CD14-positive monocyte (primary cell): Measurements from ENCODE around the gene GSE1. TPM values are rescaled to one million over a fixed set of nuclear protein-coding genes. Genes with fewer than 3 reads are reported as not detected.

Experiments used
- DNase-seq, 3 donors: peaks; one replicate each; pipeline ENCODE4 v3.0.0-alpha.2; 2011 to 2022
- H2AFZ ChIP-seq: 2 replicates; pipeline ENCODE4 v1.6.0; 2012; ENCODE audit warnings: mild to moderate bottlenecking, low read depth, low read length, inconsistent platforms; ENCODE audit not compliant: insufficient read depth, poor library complexity, severe bottlenecking
- H3K27ac ChIP-seq, 2 donors: 1 replicate in 1 of 2; 2 replicates in 1 of 2; pipeline ENCODE4 v1.5.1; 2012 to 2013; ENCODE audit warnings: low read length in 2 of 2, control low read depth in 1 of 2, inconsistent platforms in 1 of 2, low read depth in 1 of 2, mild to moderate bottlenecking in 1 of 2
- H3K27me3 ChIP-seq, 2 donors: one replicate each; pipeline versions ENCODE4 v1.6.0 to v1.6.1; 2011 to 2013; ENCODE audit warnings: low read length in 2 of 2; ENCODE audit not compliant: control insufficient read depth in 2 of 2, insufficient read depth in 2 of 2
- H3K36me3 ChIP-seq, 2 donors: replicated peaks in 1 of 2; 1 replicate in 1 of 2; 2 replicates in 1 of 2; pipeline versions ENCODE4 v1.5.1 to v1.6.1; 2012 to 2013; ENCODE audit warnings: low read length in 2 of 2, control low read depth in 1 of 2, inconsistent platforms in 1 of 2, mild to moderate bottlenecking in 1 of 2; ENCODE audit not compliant: insufficient read depth in 2 of 2, control insufficient read depth in 1 of 2
- H3K4me1 ChIP-seq, 2 donors: 1 replicate in 1 of 2; 2 replicates in 1 of 2; pipeline versions ENCODE4 v1.5.1 to v1.6.1; 2012 to 2013; ENCODE audit warnings: low read length in 2 of 2, control low read depth in 1 of 2, inconsistent platforms in 1 of 2, mild to moderate bottlenecking in 1 of 2, moderate library complexity in 1 of 2; ENCODE audit not compliant: insufficient read depth in 2 of 2, control insufficient read depth in 1 of 2
- H3K4me2 ChIP-seq: replicated peaks from 2 replicates; pipeline ENCODE3; 2012; ENCODE audit warnings: low read length, moderate library complexity, mild to moderate bottlenecking; ENCODE audit not compliant: poor library complexity, severe bottlenecking; ENCODE audit errors: extremely low read depth
- H3K4me3 ChIP-seq, 3 experiments: fragments of 200-600 bp in 1 of 3; sonication (generic) in 1 of 3; replicated peaks in 1 of 3; 1 replicate in 2 of 3; 2 replicates in 1 of 3; pipeline ENCODE4 v1.5.1; 2011 to 2013; ENCODE audit warnings: low read length in 3 of 3, mild to moderate bottlenecking in 3 of 3, control low read depth in 2 of 3, low read depth in 2 of 3, inconsistent platforms in 1 of 3, moderate library complexity in 1 of 3
- H3K79me2 ChIP-seq: 2 replicates; pipeline ENCODE4 v1.6.0; 2012; ENCODE audit warnings: mild to moderate bottlenecking, control low read depth, inconsistent platforms, low read length, moderate library complexity; ENCODE audit not compliant: insufficient read depth
- H3K9ac ChIP-seq: 2 replicates; pipeline ENCODE4 v1.6.0; 2017; ENCODE audit warnings: low read length, mild to moderate bottlenecking; ENCODE audit not compliant: insufficient read depth, poor library complexity, severe bottlenecking
- H3K9me3 ChIP-seq, 2 donors: replicated peaks in 1 of 2; 1 replicate in 1 of 2; 2 replicates in 1 of 2; pipeline versions ENCODE4 v1.5.1 to v1.6.1; 2012 to 2013; ENCODE audit warnings: low read length in 2 of 2, control low read depth in 1 of 2; ENCODE audit not compliant: control insufficient read depth in 1 of 2, insufficient read depth in 1 of 2
- H4K20me1 ChIP-seq: 2 replicates; pipeline ENCODE4 v1.6.0; 2012; ENCODE audit warnings: mild to moderate bottlenecking, low read length, control low read depth, moderate library complexity; ENCODE audit not compliant: insufficient read depth
- H3K27ac Mint-ChIP-seq, 7 donors: one replicate each; pipeline ENCODE4 v1.8.0; 2020; ENCODE audit warnings: mild to moderate bottlenecking in 7 of 7, mixed read lengths in 7 of 7, moderate library complexity in 6 of 7, inconsistent platforms in 2 of 7
- H3K27me3 Mint-ChIP-seq, 3 donors: one replicate each; pipeline ENCODE4 v1.8.0; 2021 to 2022; ENCODE audit warnings: low read depth in 3 of 3, mild to moderate bottlenecking in 3 of 3, mixed read lengths in 3 of 3, moderate library complexity in 3 of 3, inconsistent platforms in 1 of 3
- H3K36me3 Mint-ChIP-seq, 2 donors: one replicate each; pipeline ENCODE4 v1.8.0; 2020; ENCODE audit warnings: mixed read lengths in 2 of 2, inconsistent platforms in 1 of 2, mild to moderate bottlenecking in 1 of 2
- H3K4me1 Mint-ChIP-seq: one replicate; pipeline ENCODE4 v1.8.0; 2020; ENCODE audit warnings: mild to moderate bottlenecking, mixed read lengths
- H3K4me3 Mint-ChIP-seq, 2 donors: one replicate each; pipeline ENCODE4 v1.8.0; 2020; ENCODE audit warnings: mild to moderate bottlenecking in 2 of 2, mixed read lengths in 2 of 2, moderate library complexity in 1 of 2
- H3K9me3 Mint-ChIP-seq, 7 donors: one replicate each; pipeline ENCODE4 v1.8.0; 2020 to 2022; ENCODE audit warnings: mixed read lengths in 7 of 7, mild to moderate bottlenecking in 6 of 7, moderate library complexity in 6 of 7, inconsistent platforms in 2 of 7
- CTCF ChIP-seq: fragments of 200-600 bp; IDR thresholded peaks from one replicate; pipeline ENCODE4 v1.8.0; 2022; ENCODE audit warnings: antibody characterized with exemption, mild to moderate bottlenecking
- WGBS: methylation state at CpG from one replicate; pipeline ENCODE4 v1.1.5; 2013; ENCODE audit warnings: missing lambda C conversion rate; ENCODE audit not compliant: insufficient coverage; 5-methylcytosine and 5-hydroxymethylcytosine counted together
- intact Hi-C, 2 donors: fragments of 100-400 bp; cut with micrococcal nuclease; formaldehyde crosslinking; loops; one replicate each; pipeline versions ENCODE4 v1.15.0 to v1.15.1; 2023
- polyA plus RNA-seq, 3 donors: library from polyadenylated mRNA; depleted of rRNA in 1 of 3; unstranded in 2 of 3; stranded (reverse) in 1 of 3; fragments of 300-500 nt in 2 of 3; fragments of >200 nt in 1 of 3; fragmentation: Illumina TruSeq in 2 of 3; gene quantifications; 1 replicate in 2 of 3; 2 replicates in 1 of 3; pipeline ENCODE4 v1.2.3, GENCODE V29; 2012 to 2021
- small RNA-seq: library from RNA; depleted of rRNA; stranded (forward); fragments of <200 nt; gene quantifications from one replicate; pipeline ENCODE3, GENCODE V24; 2012; ENCODE audit warnings: low read depth; ENCODE audit not compliant: insufficient read length

GSE1 gene
- polyA plus RNA-seq, 3 donors = 0.67 to 38.9 (median 0.86) TPM

GRCh38 chr16:85724126-85724879 is 111.2 kb downstream of the GSE1 start:
- no peak overlapping the region for H3K4me2 ChIP-seq
- peaks cover 27% of the 10 kb centered on the region for H3K79me2 ChIP-seq
- peaks cover 14 to 19% of the 10 kb centered on the region in 2 donors for H3K36me3 ChIP-seq
- no peak overlapping the region for H3K27ac ChIP-seq
- Mint-ChIP-seq H3K9me3 (peaks cover 0 to 2% (median 0%) of the 10 kb centered on the region in 7 donors), H3K27ac (peak overlapping the region in 1 of 7 donors; percentile 5), H3K36me3 (peaks cover 28 to 37% of the 10 kb centered on the region in 2 donors), H3K4me3 (no peak overlapping the region), H3K4me1 (peaks cover 9% of the 10 kb centered on the region), H3K27me3 (peaks cover 0 to 4% (median 2%) of the 10 kb centered on the region in 3 donors)
- no peak for DNase-seq
- no peak overlapping the region for H3K4me3 ChIP-seq
- intact Hi-C loops = no loop called here
- H2AFZ ChIP-seq = no peak overlapping the region
- no peaks in the 10 kb centered on the region for H4K20me1 ChIP-seq
- no peaks in the 10 kb centered on the region for H3K9me3 ChIP-seq
- H3K4me1 ChIP-seq = peaks cover 7 to 10% of the 10 kb centered on the region in 2 donors
- H3K9ac ChIP-seq = no peak overlapping the region
- no peaks in the 10 kb centered on the region for H3K27me3 ChIP-seq
- WGBS = 94% methylated on average over 14 of the region's 20 CpGs
- TF ChIP-seq CTCF = no peak

GRCh38 chr16:85724936-85725335 is 111.8 kb downstream of the GSE1 start:
- intact Hi-C loops = no loop called here
- Histone ChIP-seq H3K79me2 (peaks cover 34% of the 10 kb centered on the region), H3K4me2 (no peak overlapping the region), H3K27ac (no peak overlapping the region), H3K27me3 (no peaks in the 10 kb centered on the region), H3K4me1 (peaks cover 13 to 16% of the 10 kb centered on the region in 2 donors), H2AFZ (no peak overlapping the region), H4K20me1 (no peaks in the 10 kb centered on the region), H3K36me3 (peaks cover 14 to 19% of the 10 kb centered on the region in 2 donors), H3K4me3 (no peak overlapping the region), H3K9me3 (no peaks in the 10 kb centered on the region), H3K9ac (no peak overlapping the region)
- Mint-ChIP-seq H3K27me3 (peaks cover 0 to 4% (median 2%) of the 10 kb centered on the region in 3 donors), H3K4me1 (peaks cover 16% of the 10 kb centered on the region), H3K4me3 (no peak overlapping the region), H3K36me3 (peaks cover 25 to 37% of the 10 kb centered on the region in 2 donors), H3K9me3 (no peaks in the 10 kb centered on the region), H3K27ac (peak overlapping the region in 1 of 7 donors; percentile 41)
- no peak for TF ChIP-seq CTCF
- no peak for DNase-seq
- 96% methylated on average over 12 of the region's 12 CpGs for WGBS

Small RNA genes within 50 kb of the gene (small RNA-seq; reads per million reads assigned to genes)
- not detected for gene RN7SL381P

Other genes starting within 250 kb of the GSE1 start
- gene GINS2, start 75.6 kb downstream of the GSE1 start, polyA plus RNA-seq = under 1 TPM in 2 of 3 donors, not detected in 1; 0.13 to 0.28 TPM
- 10 to 100 TPM; 11.3 to 26.6 (median 24.1) TPM for gene C16orf74, start 137.8 kb downstream of the GSE1 start, polyA plus RNA-seq
- gene EMC8, start 186.2 kb downstream of the GSE1 start, polyA plus RNA-seq = 10 to 100 TPM; 28.2 to 30.0 (median 29.9) TPM
- 1,000 to 10,000 TPM in 2 of 3 donors, 100 to 1,000 TPM in 1; 985 to 1,312 (median 1,132) TPM for gene COX4I1, start 186.4 kb downstream of the GSE1 start, polyA plus RNA-seq